ENCODE results near the gene TMA7B. TPM values are rescaled to one million over a fixed set of nuclear protein-coding genes. Genes with fewer than 3 reads are reported as not detected.

The TMA7B gene
- total RNA-seq, 1 donor from 2014 or later: not detected

DNA sequence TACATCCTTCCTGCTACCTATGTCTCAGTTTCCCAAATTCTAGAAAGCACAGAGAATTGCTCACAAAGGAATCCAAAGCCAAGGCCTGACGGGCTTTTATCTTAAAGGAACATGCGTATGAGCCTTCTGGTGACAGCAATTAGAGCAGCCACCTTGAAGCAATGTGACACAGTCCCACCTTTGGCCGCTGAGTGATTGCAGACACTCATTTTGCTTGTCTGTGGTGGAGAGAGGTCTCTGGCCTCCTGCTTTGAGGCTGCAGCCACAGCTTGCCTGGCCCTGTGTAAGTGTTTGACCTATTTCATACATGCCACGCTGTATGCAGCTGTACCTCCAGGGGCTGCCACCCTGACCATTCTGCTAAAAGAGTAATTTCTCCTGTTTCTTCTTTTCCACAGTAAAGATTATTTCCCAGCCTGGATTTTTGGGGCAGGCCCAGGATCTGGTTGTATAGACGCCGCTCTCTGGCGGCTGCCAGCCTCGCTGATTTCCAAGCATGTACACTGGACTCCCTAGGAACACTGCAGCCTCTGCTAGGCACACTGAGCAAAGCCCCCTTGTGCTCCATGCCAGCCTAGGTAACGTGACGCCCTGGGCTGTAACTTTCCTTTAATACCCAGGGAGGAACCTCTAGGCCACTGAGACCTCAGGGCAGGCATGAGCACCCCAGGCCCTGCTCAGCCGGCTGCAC is 1.1 kb upstream of the TMA7B start:
- Mint-ChIP-seq H3K4me1 (peaks cover 24% of the 10 kb centered on the region), H3K36me3 (no peaks in the 10 kb centered on the region), H3K27me3 (ENCODE audit: insufficient read depth, low read depth) (peaks cover 17% of the 10 kb centered on the region), H3K9me3 (no peaks in the 10 kb centered on the region), H3K4me3 (no peak overlapping the region), H3K27ac (no peak overlapping the region)
- H3K4me3 ChIP-seq: no peak overlapping the region
- H3K9ac ChIP-seq: no peak overlapping the region
- peaks cover 4% of the 10 kb centered on the region for H3K27me3 ChIP-seq
- no peaks in the 10 kb centered on the region for H3K79me2 ChIP-seq (ENCODE audit: low read depth)
- peaks cover 8% of the 10 kb centered on the region for H3F3A ChIP-seq (ENCODE audit: low read depth)
- peaks cover 7% of the 10 kb centered on the region for H3K4me1 ChIP-seq
- H3K27ac ChIP-seq: no peak overlapping the region
- H3K4me2 ChIP-seq: no peak overlapping the region
- H3K9me3 ChIP-seq (ENCODE audit: low read depth): no peaks in the 10 kb centered on the region
- H2AFZ ChIP-seq (replicated peaks): peak overlapping the region; percentile 85
- no peak for DNase-seq (ENCODE audit: low spot score)
- no peaks in the 10 kb centered on the region for H3K36me3 ChIP-seq
- TF ChIP-seq EZH2phosphoT487 (IDR thresholded peaks at IDR 0.05) (no peak), EZH2 (IDR thresholded peaks at IDR 0.05) (no peak)
- TF ChIP-seq, protein P1, sequence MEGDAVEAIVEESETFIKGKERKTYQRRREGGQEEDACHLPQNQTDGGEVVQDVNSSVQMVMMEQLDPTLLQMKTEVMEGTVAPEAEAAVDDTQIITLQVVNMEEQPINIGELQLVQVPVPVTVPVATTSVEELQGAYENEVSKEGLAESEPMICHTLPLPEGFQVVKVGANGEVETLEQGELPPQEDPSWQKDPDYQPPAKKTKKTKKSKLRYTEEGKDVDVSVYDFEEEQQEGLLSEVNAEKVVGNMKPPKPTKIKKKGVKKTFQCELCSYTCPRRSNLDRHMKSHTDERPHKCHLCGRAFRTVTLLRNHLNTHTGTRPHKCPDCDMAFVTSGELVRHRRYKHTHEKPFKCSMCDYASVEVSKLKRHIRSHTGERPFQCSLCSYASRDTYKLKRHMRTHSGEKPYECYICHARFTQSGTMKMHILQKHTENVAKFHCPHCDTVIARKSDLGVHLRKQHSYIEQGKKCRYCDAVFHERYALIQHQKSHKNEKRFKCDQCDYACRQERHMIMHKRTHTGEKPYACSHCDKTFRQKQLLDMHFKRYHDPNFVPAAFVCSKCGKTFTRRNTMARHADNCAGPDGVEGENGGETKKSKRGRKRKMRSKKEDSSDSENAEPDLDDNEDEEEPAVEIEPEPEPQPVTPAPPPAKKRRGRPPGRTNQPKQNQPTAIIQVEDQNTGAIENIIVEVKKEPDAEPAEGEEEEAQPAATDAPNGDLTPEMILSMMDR (IDR thresholded peaks at IDR 0.05): no peak
- no peaks in the 10 kb centered on the region for H4K20me1 ChIP-seq (ENCODE audit: low read depth)

DNA sequence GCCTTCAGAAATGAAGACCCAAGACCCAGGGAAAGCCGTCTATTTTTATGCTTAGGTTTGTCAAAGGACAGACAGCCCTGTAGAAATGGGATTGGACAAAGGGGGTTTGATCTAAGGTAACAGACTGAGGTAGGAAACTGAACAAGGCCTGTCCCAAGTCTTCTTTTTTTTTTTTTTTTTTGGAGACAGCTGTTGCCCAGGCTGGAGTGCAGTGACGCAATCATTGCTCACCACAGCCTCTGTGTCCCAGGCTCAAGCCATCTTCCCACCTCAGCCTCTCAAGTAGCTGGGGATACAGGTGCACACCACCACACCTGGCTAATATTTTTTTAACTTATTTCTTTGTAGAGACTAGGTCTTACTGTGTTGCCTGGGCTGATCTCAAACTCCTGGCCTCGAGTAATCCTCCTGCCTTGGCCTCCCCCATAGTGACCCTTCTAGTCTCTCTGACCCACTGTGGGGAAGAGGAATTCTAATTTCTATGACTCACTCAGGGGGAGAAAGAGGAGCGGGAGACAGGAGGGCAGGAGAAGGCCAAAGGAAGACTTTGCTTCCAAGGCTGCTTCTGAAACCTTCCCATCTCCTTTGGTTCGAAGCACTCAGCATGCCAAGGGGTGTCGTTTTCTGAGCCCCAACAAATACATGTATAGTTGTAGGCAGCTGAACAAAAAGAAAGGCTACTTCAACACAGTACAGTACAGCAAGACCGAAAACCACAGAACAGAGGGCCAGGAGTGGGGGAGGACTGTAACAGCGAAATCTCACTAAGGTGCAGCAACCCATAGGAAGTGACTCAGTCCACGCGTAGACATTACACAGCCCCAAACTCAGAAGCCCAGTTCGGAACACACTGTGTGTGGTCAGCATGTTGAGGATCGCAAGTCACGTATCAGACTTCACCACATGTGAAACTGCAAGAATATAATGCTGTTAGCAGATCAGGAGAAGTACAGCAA is 872 bp downstream of the TMA7B start:
- no peaks in the 10 kb centered on the region for H3K36me3 Mint-ChIP-seq
- Histone ChIP-seq H3K4me2 (no peak overlapping the region), H3K36me3 (no peaks in the 10 kb centered on the region), H3K79me2 (ENCODE audit: low read depth) (no peaks in the 10 kb centered on the region), H3K9ac (no peak overlapping the region), H3F3A (ENCODE audit: low read depth) (peaks cover 8% of the 10 kb centered on the region), H3K27ac (no peak overlapping the region), H2AFZ (replicated peaks) (no peak overlapping the region), H4K20me1 (ENCODE audit: low read depth) (no peaks in the 10 kb centered on the region), H3K4me1 (peaks cover 7% of the 10 kb centered on the region), H3K27me3 (peaks cover 4% of the 10 kb centered on the region), H3K4me3 (no peak overlapping the region), H3K9me3 (ENCODE audit: low read depth) (no peaks in the 10 kb centered on the region)
- peaks cover 22% of the 10 kb centered on the region for H3K27me3 Mint-ChIP-seq (ENCODE audit: insufficient read depth, low read depth)
- peaks cover 25% of the 10 kb centered on the region for H3K4me1 Mint-ChIP-seq
- no peaks in the 10 kb centered on the region for H3K9me3 Mint-ChIP-seq
- H3K27ac Mint-ChIP-seq: no peak overlapping the region
- H3K4me3 Mint-ChIP-seq: no peak overlapping the region
- TF ChIP-seq EZH2phosphoT487 (IDR thresholded peaks at IDR 0.05) (no peak), EZH2 (IDR thresholded peaks at IDR 0.05) (no peak)
- TF ChIP-seq, protein P1 (IDR thresholded peaks at IDR 0.05): no peak
- no peak for DNase-seq (ENCODE audit: low spot score)

DNA sequence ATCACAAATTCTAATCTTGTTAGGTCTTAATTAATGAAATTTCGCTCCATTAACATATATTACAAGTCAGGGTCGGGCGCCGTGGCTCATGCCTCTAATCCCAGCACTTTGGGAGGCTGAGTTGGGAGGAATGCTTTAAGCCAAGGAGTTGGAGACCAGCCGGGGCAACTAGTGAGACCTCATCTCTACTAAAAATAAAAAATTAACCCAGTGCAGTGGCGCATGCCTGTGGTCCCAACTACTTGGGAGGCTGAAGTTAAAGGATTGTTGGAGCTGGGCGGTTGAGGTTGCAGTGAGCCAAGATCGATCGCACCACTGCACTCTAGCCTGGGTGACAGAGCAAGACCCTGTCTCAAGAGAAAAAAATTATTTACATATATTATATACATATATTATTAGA is 1.9 kb downstream of the TMA7B start:
- no peaks in the 10 kb centered on the region for H3K79me2 ChIP-seq (ENCODE audit: low read depth)
- no peak overlapping the region for H2AFZ ChIP-seq (replicated peaks)
- Mint-ChIP-seq H3K4me1 (peaks cover 28% of the 10 kb centered on the region), H3K36me3 (no peaks in the 10 kb centered on the region), H3K4me3 (no peak overlapping the region), H3K27ac (no peak overlapping the region), H3K27me3 (ENCODE audit: insufficient read depth, low read depth) (peaks cover 22% of the 10 kb centered on the region), H3K9me3 (no peaks in the 10 kb centered on the region)
- DNase-seq (ENCODE audit: low spot score): no peak
- TF ChIP-seq EZH2 (IDR thresholded peaks at IDR 0.05) (no peak), EZH2phosphoT487 (IDR thresholded peaks at IDR 0.05) (no peak)
- TF ChIP-seq, protein P1 (IDR thresholded peaks at IDR 0.05): no peak
- no peaks in the 10 kb centered on the region for H3K9me3 ChIP-seq (ENCODE audit: low read depth)
- H3K4me2 ChIP-seq: no peak overlapping the region
- H3K4me3 ChIP-seq: no peak overlapping the region
- H3K36me3 ChIP-seq: no peaks in the 10 kb centered on the region
- H3K27me3 ChIP-seq: peaks cover 4% of the 10 kb centered on the region
- no peaks in the 10 kb centered on the region for H4K20me1 ChIP-seq (ENCODE audit: low read depth)
- no peak overlapping the region for H3K27ac ChIP-seq
- H3F3A ChIP-seq (ENCODE audit: low read depth): peaks cover 13% of the 10 kb centered on the region
- peaks cover 11% of the 10 kb centered on the region for H3K4me1 ChIP-seq
- no peak overlapping the region for H3K9ac ChIP-seq
